Stimulated activated CD4-positive, alpha-beta T cell treated with anti-CD3 and anti-CD28 coated beads, Interleukin-15, amount 100 ng/mL, for 1 hour (primary cell): ENCODE data around the gene SUPT5H.

Experiments
- DNase-seq, 2 donors: peaks; one replicate each; pipeline ENCODE4 v3.0.0-alpha.2; 2020; ENCODE audit warnings: low read depth in 1 of 2, low spot score in 1 of 2

Gene SUPT5H

GRCh38 chr19:39518458-39518857 lies 73.1 kb downstream of the SUPT5H start:
- no peak for DNase-seq

GRCh38 chr19:39518975-39519374 lies 73.6 kb downstream of the SUPT5H start:
- no peak for DNase-seq

GRCh38 chr19:39520541-39521484 lies 75.4 kb downstream of the SUPT5H start:
- DNase-seq, result no peak

- no peak for DNase-seq
These were observed 79.1 kb downstream of the SUPT5H start for GRCh38 chr19:39524495-39524894.

GRCh38 chr19:39525205-39525604 lies 79.8 kb downstream of the SUPT5H start:
- DNase-seq, result no peak
